GM19099 (cell line): ENCODE results near the gene ZNF684.
A peak's percentile ranks its signal among the peaks of the same experiment; 100 is the strongest.

Experiments
- POLR2A ChIP-seq: IDR thresholded peaks from 3 replicates; pipeline ENCODE4 v1.6.1; 2011; ENCODE audit warnings: low read depth; ENCODE audit not compliant: insufficient read length; ENCODE audit errors: extremely low read depth

ZNF684 gene

GRCh38 chr1:40531381-40532061 lies at the start of gene ZNF684:
Gene ZNF684 (plus strand): TSS chr1:40531637. CDS start chr1:40533167, 1,530 bp downstream.
- TF ChIP-seq POLR2A, result peak; percentile 76

DNA sequence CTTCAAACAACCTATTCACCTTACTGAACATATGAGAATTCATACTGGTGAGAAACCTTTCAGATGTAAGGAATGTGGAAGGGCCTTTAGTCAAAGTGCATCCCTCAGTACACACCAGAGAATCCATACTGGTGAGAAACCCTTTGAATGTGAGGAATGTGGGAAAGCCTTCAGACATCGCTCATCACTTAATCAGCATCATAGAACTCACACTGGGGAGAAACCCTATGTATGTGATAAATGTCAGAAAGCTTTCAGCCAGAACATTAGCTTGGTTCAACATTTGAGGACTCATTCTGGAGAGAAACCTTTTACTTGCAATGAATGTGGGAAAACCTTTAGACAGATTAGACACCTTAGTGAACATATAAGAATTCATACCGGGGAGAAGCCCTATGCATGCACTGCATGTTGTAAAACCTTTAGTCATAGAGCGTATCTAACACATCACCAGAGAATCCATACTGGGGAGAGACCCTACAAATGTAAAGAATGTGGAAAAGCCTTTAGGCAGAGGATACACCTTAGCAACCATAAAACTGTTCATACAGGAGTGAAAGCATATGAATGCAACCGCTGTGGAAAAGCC lies 36.0 kb upstream of the ZNF684 start:
- no peak for TF ChIP-seq POLR2A

DNA sequence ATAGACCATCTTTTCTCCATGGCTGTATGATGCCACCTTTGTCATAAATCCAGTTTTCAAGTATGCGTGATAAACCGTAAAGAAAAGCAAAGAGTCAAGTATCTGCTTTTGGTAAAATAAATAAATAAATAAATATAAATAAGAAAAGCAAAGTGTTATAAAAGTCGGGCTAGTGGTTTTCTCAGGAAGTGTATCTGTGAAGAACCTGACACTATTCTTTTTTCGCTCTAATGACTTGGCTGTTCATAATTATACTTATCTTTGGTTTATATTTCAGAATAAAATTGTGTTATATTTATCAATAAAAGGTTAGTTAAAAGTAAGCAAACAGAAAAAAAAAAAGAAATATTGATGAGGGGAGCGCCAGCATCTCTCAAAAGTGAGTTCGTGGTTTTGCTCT lies 23.5 kb upstream of the ZNF684 start:
- no peak for TF ChIP-seq POLR2A

- peak; percentile 92 for TF ChIP-seq POLR2A
These were observed 22.8 kb upstream of the ZNF684 start, which contains the start of gene EXO5 for GRCh38 chr1:40508375-40509341. Gene EXO5 (plus strand): TSS chr1:40508767. CDS start chr1:40514545, 5,778 bp downstream.

- no peak for TF ChIP-seq POLR2A
These were observed 11.9 kb upstream of the ZNF684 start for GRCh38 chr1:40519517-40519916.

DNA sequence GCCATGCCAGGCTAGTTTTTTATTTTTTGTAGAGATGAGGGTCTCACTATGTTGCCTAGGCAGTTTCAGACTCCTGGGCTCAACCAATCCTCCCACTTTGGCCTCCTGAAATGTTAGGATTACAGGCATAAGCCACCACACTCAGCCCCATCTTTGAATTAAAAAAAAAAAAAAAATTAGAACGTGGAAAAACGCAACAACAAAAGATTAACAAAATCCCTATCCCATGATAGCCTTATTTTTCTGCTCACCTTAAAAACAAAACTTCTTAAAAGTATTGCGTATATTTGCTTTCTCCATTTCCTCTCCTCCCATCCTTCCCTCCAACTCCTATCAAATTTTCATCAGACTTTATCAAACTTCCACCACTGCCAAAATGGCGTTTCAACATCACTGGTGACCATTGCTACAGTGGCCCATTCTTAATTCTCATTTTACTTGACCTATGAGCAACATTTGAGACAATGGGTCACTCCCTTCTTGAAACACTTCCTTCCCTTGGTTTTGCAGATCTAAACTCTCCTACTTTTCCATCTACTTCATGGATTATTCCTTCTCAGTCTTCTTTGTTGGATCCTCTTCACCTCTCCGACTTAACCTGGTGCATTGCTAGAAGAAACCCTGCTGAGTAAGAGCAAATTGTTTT lies 579 bp upstream of the ZNF684 start:
- TF ChIP-seq POLR2A, result no peak

DNA sequence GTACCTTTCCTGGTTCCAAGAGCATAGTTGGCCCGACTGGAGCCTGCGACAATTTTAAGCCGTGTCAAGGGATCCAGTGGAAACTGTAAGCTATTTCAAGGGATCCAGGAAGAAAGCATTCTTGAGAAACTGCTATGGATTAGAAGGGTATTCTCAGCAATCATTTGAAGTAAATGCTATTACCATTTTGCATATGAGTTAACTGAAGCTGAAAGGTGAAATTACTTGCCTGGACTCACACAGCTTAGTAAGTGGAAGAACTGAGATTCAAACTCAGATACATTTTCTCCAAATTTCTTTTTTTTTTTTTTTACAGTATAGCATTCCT lies 589 bp downstream of the ZNF684 start:
- TF ChIP-seq POLR2A, result no peak

DNA sequence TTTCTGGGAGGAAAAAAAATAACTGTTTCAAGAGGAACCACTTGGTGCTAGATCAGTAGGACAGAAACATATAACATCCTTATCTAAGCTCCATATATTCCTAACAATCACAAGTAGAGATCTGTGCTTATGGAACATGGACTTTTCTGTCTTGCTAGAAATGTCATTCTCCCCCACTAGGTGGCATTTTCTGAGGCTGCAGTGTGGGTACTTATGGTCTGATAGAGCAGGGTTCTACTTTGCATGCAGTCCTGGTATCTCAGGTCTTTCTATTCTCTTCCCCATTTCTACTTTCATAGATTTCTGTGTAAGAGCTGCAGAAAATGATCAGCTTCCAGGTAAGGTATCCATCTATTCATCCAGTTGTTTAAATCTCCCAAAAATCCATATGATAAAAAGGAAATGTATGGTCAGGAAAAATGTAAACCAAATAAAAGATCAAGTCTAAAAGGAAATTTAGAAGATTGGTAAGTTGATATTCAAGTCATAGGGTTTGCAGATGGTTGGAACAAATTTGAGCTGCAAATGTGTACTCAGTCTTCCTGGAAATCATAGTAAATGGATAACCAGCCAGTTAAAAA lies 1.5 kb downstream of the ZNF684 start:
- TF ChIP-seq POLR2A, result no peak

- no peak for TF ChIP-seq POLR2A
These were observed 3.2 kb downstream of the ZNF684 start for GRCh38 chr1:40534589-40534988.

DNA sequence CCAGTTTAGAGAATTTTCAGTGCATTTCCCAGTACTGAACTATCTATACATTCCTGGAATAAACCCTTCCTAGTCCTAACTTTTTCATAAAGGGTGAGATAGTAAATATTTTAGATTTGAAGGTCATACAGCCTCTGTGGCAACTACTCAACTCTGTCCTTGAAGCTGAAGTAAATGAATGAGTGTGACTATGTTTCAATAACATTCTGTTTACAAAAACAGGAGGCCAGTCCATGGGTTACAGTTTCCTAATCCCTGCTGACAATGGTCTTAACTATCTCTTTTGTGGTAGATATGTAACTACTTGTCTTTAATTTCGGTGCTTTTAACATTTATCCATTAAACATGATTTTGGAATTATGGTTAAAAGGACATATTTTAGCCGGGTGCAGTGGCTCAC lies 4.3 kb downstream of the ZNF684 start:
- TF ChIP-seq POLR2A, result no peak

DNA sequence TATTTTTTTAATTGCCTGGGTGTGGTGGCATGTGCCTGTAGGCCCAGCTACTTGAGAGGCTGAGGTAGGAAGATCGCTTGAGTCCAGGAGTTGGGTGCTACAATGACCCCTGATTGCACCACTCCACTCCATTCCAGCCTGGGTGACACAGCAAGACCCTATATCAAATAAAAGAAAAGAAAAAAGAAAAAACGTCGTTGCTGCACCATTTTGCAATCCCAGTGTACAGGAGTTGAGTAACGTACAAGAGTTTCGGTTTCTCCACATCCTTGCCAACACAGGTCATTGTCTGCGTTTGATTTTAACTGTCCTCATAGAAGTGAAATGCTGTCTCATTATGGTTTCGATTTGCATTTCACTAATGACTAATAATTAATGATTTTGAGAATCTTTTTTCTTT lies 7.9 kb downstream of the ZNF684 start:
- no peak for TF ChIP-seq POLR2A

DNA sequence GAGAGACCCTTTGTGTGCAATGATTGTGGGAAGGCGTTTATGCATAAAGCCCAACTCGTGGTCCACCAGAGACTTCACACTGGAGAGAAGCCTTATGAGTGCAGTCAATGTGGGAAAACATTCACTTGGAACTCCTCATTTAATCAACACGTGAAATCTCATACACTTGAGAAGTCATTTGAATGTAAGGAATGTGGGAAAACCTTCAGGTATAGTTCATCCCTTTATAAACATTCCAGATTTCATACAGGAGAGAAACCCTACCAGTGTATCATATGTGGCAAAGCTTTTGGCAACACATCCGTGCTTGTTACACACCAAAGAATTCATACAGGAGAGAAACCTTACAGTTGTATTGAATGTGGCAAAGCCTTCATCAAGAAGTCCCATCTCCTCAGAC lies 15.5 kb downstream of the ZNF684 start:
- TF ChIP-seq POLR2A, result no peak

GRCh38 chr1:40553017-40553416 lies 21.6 kb downstream of the ZNF684 start:
- TF ChIP-seq POLR2A, result no peak

GRCh38 chr1:40556121-40556520 lies 24.7 kb downstream of the ZNF684 start:
- no peak for TF ChIP-seq POLR2A

- TF ChIP-seq POLR2A, result no peak
These were observed 30.7 kb downstream of the ZNF684 start for GRCh38 chr1:40562185-40562584.
